ENCODE data around the gene ISM2. TPM values are rescaled to one million over a fixed set of nuclear protein-coding genes. Genes with fewer than 3 reads are reported as not detected.

Gene ISM2
- total and polyA plus RNA-seq, 2 experiments from 2014 or later, result 0.69 to 1.3 TPM

GRCh38 chr14:77442196-77442595, 56.4 kb downstream of the ISM2 start (continued):
- TF ChIP-seq ZNF462 (CRISPR knock-in tag; IDR thresholded peaks at IDR 0.05) (no peak), NANOG (IDR thresholded peaks at IDR 0.05; ENCODE audit: borderline replicate concordance) (no peak), ZNF114 (CRISPR knock-in tag; IDR thresholded peaks at IDR 0.05) (no peak), EZH2 (IDR thresholded peaks at IDR 0.05; ENCODE audit: low read depth, unreplicated experiment) (no peak), JUNB (IDR thresholded peaks at IDR 0.05; ENCODE audit: unreplicated experiment) (no peak)

- DNase-seq (ENCODE audit: low spot score), result no peak
- Histone ChIP-seq H3K27me3 (ENCODE audit: insufficient read depth) (no peaks in the 10 kb centered on the region), H3K9me2 (ENCODE audit: insufficient read depth) (no peaks in the 10 kb centered on the region), H3K79me2 (replicated peaks; ENCODE audit: insufficient read depth) (no peaks in the 10 kb centered on the region), H3K4me1 (ENCODE audit: insufficient read depth) (no peaks in the 10 kb centered on the region), H2AFZ (no peak overlapping the region), H3K4me2 (no peak overlapping the region), H3F3A (replicated peaks; ENCODE audit: low read depth) (no peaks in the 10 kb centered on the region), H3K36me3 (ENCODE audit: insufficient read depth) (peaks cover 6% of the 10 kb centered on the region), H3K27ac (ENCODE audit: low read depth) (no peak overlapping the region), H3K4me3 (no peak overlapping the region), H4K20me1 (replicated peaks; ENCODE audit: insufficient read depth) (peaks cover 3% of the 10 kb centered on the region; the same call in 1 of the 2 replicates)
- ATAC-seq, result no peak
- TF ChIP-seq ZNF462 (CRISPR knock-in tag; IDR thresholded peaks at IDR 0.05), result no peak
- TF ChIP-seq REST (IDR thresholded peaks at IDR 0.05; ENCODE audit: unreplicated experiment), result no peak
- Mint-ChIP-seq H3K27me3 (ENCODE audit: insufficient read depth, low read depth, poor library complexity) (no peaks in the 10 kb centered on the region), H3K36me3 (ENCODE audit: low read depth) (peaks cover 34% of the 10 kb centered on the region), H3K27ac (no peak overlapping the region), H3K9me3 (no peaks in the 10 kb centered on the region), H3K4me3 (no peak overlapping the region), H3K4me1 (no peaks in the 10 kb centered on the region)
Observed at GRCh38 chr14:77439861-77440260, 58.8 kb downstream of the ISM2 start.

All from GM23338 (cell line).